PFSK-1 (cell line): ENCODE results near the gene LMX1A.

Experiments
- FOXP2 ChIP-seq: optimal IDR thresholded peaks from 2 replicates; pipeline ENCODE3; 2011; ENCODE audit warnings: borderline replicate concordance, control low read depth, inconsistent platforms; ENCODE audit not compliant: insufficient read depth; ENCODE audit errors: extremely low read length, extremely low read depth
- POLR2AphosphoS5 ChIP-seq: IDR thresholded peaks from 2 replicates; pipeline ENCODE4 v1.6.1; 2012; ENCODE audit warnings: low read depth, mild to moderate bottlenecking, control low read depth, low read length, moderate library complexity
- SIN3A ChIP-seq: IDR thresholded peaks from 2 replicates; pipeline ENCODE4 v1.6.1; 2012; ENCODE audit warnings: mild to moderate bottlenecking, low read length, moderate library complexity, borderline replicate concordance; ENCODE audit not compliant: insufficient read depth
- TAF1 ChIP-seq: IDR thresholded peaks from 2 replicates; pipeline ENCODE4 v1.6.1; 2012; ENCODE audit warnings: low read length, control low read depth, borderline replicate concordance; ENCODE audit not compliant: insufficient read depth
- TF ChIP-seq, protein P1 (sequence below), 2 experiments: IDR thresholded peaks; 2 replicates each; pipeline versions ENCODE4 v1.6.1 to v1.8.0; 2011 to 2012; ENCODE audit warnings: low read depth in 2 of 2, low read length in 2 of 2, control low read depth in 1 of 2, inconsistent platforms in 1 of 2, mild to moderate bottlenecking in 1 of 2, moderate library complexity in 1 of 2; ENCODE audit not compliant: insufficient read depth in 1 of 2

DNA sequence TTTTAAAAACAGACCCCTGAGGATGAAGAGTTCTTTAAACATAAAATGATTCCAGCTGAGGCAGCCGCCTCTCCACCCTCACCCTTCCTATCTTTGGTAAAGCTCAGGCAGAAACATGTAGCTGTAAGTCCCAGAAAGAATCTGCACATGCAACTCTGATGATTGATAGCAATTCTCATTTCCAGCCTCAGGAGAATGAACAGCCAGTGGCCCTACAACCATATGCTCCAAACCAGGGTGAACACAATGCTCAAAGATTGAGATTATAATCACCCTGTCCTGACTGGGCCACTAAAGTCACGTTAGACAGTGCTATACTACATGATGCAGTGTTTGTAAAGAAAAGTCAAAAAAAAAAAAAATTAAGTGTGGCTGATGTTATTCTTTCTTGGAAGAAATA lies 80.2 kb downstream of the LMX1A start:
- TF ChIP-seq TAF1 = no peak
- TF ChIP-seq SIN3A = no peak
- TF ChIP-seq, protein P1, sequence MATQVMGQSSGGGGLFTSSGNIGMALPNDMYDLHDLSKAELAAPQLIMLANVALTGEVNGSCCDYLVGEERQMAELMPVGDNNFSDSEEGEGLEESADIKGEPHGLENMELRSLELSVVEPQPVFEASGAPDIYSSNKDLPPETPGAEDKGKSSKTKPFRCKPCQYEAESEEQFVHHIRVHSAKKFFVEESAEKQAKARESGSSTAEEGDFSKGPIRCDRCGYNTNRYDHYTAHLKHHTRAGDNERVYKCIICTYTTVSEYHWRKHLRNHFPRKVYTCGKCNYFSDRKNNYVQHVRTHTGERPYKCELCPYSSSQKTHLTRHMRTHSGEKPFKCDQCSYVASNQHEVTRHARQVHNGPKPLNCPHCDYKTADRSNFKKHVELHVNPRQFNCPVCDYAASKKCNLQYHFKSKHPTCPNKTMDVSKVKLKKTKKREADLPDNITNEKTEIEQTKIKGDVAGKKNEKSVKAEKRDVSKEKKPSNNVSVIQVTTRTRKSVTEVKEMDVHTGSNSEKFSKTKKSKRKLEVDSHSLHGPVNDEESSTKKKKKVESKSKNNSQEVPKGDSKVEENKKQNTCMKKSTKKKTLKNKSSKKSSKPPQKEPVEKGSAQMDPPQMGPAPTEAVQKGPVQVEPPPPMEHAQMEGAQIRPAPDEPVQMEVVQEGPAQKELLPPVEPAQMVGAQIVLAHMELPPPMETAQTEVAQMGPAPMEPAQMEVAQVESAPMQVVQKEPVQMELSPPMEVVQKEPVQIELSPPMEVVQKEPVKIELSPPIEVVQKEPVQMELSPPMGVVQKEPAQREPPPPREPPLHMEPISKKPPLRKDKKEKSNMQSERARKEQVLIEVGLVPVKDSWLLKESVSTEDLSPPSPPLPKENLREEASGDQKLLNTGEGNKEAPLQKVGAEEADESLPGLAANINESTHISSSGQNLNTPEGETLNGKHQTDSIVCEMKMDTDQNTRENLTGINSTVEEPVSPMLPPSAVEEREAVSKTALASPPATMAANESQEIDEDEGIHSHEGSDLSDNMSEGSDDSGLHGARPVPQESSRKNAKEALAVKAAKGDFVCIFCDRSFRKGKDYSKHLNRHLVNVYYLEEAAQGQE (IDR thresholded peaks at IDR 0.05; ENCODE audit: insufficient read depth in 1 of 2, low read depth in 2 of 2, low read length in 2 of 2) = no peak
- no peak for TF ChIP-seq POLR2AphosphoS5
- no peak for TF ChIP-seq FOXP2
